HG03442 (cell line): Measurements from ENCODE around the gene SSUH2.
A peak's percentile ranks its signal among the peaks of the same experiment; 100 is the strongest.
"Not testable (repeated sequence)": the region's sequence is repeated elsewhere in the genome, so short reads cannot be mapped to it uniquely, and the experiment has no call there.

Experiments
- ATAC-seq: cut with Tn5 transposase; IDR thresholded peaks from one replicate; pipeline ENCODE4 v1.9.1; 2021; ENCODE audit warnings: mild to moderate bottlenecking, moderate library complexity; ENCODE audit not compliant: unreplicated experiment

The SSUH2 gene

DNA sequence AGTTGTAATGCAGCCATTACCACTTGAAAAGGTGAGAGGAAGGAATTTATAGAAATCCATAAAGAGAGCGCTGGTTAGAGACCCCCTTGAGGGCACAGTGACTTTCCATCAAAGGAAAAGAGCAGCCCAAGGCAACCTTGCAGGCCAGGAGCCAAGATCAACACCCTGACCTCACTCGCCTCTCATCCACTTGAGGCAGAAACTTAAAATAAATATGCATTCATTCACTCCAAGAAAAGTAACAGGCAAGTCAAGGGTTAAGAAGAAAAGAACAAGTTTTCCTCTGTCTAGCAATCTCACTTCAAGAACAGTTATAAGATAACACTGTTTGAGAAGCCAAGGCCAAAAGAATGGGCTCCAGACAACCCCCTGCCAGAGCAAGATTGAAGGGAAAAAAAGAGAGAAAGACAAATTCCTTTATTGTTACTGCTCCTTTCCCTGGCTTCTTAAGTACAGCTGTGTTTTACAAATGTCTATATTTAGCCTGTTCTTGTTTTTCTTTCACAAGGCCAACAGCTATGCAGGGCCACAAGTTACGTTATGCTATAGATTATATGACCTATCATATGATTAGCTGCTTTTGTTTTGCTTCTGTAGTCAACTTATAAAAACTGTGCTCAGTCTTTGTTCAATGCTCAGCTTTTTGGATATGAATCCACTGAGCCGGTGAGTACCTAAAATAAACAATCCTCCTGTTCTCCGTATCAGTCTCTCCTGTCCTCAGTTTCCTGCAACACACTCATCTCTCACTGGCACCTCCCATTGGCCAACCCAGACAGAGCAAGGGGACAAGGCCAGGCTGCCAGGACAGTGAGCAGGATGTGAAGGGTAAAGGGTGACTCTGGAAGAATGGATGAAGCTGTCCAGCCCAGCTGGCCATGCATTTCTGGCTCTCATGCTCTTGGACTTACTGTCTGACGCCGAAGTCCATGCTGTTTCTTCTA lies 15.8 kb upstream of the SSUH2 start:
- no peak for ATAC-seq

DNA sequence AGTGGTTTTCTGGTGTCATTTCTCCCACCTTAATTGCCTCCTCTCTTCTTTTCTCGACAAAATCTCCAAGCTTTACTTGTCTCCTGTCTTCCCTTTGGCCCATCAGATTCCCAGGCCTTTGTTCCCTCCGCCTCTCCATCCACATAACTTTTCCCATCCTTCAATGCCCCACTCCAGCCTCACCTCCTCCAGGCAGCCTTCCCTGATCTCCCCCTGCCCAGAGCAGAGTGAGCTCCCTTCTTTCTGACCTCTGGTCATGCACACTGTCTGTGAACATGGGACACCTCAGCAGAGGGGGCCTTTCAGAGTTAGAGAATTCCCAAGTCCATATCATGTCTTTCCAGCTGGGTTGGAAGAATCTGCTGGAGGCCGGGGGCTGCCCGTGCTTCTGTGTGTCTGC lies 14.6 kb upstream of the SSUH2 start:
- ATAC-seq, result no peak

DNA sequence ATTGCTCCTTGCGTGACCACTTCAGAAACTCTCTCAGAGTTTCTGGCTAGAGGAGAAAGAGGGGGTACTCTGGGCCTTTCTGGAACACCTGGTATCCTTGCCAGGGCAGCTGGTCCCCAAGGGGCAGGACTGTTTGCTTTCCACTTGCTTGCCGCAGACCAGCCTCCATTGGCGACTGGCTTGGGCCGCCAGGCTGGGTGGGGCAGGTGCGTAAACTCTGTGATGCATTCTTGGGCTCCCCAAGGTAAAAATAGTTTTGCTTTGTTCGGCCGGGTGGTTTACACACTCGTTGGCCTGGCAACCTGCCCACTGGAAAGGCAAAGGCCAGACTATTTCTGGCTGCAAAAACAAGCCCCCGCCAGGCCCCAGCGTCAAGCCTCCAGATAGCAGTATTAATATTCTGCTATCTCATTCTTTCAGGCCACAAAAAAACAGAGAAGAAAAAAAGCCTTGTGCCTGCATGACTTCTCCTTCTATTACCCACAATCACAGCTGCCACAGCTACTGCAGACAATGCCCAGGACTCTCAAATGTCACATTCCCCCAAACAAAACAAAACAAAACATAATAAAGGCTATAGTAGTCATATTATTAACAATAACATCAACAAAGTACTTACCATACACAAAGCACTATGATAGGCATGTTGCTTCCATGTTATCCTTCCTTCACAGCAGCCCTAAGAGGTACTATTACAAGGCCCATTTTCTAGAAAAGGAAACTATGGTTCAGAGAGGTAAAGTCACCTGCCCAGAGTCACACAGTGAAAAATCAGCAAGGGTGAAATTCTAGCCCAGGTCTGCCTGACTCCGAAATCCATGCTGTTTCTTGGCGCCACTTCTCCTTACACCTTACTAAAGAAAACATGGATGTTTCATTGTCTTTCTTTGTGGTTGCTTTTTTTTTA lies 14.0 kb upstream of the SSUH2 start:
- peak; percentile 86 for ATAC-seq

DNA sequence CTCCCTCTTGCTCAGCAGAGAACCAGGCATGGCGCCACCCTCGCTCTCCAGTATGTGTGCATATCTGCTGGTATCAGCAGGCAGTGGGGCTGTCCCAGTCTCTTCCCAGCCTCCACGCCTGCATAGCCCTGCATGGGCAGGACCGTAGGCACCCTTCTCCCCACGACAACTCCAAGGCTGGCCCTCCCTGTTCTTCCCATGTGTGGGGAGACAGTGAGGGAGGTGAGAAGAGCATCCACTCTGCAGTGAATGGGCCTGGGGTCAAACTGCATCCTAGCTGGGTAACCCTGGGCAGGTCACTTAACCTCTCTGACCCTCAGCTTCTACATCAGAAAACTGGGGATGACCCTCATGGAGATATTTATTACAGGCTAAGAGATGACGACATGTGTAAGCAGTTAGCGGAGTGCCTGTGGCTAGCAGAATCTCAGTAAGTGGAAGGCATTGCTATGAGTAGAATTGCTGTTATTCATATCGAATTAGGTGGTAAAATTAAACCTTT lies 13.3 kb upstream of the SSUH2 start:
- ATAC-seq, result peak; percentile 33

DNA sequence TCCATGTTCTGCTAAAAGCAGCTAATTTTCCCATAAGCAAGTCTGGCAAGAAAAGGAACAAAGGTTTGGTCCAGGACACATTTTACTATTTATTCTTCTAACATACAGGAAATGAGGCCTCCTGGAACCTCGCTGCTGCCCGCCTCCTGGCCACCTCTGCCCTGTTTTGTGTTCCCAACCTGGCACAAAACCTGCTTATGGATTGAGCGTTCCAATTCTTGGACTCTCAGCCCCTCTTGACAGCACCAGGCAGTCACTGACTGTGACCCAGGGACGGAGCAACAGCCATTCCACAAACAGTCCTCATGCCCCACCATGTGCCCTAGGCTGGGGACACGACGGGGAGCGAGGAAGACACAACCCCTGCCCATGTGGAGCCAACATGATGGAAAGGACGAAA lies 11.6 kb upstream of the SSUH2 start:
- ATAC-seq, result no peak

DNA sequence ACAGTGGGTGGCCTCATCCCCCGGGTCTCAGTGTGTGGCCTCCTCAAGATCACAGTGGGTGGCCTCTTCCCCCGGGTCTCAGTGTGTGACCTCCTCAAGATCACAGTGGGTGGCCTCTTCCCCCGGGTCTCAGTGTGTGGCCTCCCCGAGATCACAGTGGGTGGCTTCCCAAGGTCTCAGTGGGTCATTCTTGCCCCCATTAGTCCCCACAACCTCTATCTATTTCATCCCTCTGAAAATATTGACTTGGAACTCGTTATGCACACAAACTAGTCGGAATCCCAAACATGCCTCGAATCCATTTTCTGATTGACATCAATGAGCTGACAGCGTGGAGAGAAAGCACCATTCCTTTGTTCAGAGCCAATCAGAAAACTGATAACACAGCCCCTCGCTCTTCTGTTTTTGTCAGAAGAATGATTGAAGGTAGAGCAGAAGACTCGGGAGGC lies 10.8 kb upstream of the SSUH2 start:
- no peak for ATAC-seq

DNA sequence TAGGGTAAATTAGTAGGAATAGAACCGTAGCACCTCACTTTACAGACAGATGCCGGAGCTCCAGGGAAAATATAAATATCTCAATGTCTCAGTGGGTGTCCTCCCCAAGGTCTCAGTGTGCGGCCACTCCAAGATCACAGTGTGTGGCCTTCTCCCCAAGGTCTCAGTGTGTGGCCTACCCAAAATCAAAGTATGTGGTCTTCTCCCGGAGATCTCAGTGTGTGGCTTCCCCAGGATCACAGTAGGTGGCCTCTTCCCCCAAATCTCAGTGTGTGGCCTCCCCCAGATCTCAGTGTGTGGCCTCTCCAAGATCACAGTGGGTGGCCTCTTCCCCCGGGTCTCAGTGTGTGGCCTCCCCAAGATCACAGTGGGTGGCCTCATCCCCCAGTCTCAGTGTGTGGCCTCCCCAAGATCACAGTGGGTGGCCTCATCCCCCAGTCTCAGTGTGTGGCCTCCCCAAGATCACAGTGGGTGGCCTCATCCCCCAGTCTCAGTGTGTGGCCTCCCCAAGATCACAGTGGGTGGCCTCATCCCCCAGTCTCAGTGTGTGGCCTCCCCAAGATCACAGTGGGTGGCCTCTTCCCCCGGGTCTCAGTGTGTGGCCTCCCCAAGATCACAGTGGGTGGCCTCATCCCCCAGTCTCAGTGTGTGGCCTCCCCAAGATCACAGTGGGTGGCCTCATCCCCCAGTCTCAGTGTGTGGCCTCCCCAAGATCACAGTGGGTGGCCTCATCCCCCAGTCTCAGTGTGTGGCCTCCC lies 10.2 kb upstream of the SSUH2 start:
- ATAC-seq, result not testable (repeated sequence)

DNA sequence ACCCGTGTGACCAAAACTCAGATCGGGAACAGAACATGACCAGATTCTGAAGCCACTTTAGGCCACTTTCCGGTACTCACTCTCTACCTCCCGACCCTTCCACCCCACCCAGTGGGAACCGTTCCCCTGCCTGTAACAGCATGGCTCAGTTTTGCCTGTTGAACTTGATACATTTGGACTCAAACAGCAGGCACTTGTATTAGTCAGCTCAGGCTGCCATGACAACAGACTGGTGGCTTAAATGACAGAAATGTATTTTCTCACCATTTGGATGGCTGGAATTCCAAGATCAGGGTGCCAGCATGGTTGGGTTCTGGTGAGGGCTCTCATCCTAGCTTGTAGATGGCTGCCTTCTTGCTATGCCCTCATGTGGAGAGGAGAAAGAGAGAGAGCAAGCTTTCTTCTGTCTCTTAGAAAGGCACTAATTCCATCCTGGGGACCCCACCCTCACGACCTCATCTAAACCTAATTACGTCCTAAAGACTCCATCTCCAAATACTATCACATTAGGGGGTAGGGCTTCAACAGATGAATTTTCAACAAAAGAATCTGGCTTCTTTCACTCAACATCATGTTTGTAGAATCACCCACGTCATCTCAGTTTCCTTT lies 9.3 kb upstream of the SSUH2 start:
- no peak for ATAC-seq

DNA sequence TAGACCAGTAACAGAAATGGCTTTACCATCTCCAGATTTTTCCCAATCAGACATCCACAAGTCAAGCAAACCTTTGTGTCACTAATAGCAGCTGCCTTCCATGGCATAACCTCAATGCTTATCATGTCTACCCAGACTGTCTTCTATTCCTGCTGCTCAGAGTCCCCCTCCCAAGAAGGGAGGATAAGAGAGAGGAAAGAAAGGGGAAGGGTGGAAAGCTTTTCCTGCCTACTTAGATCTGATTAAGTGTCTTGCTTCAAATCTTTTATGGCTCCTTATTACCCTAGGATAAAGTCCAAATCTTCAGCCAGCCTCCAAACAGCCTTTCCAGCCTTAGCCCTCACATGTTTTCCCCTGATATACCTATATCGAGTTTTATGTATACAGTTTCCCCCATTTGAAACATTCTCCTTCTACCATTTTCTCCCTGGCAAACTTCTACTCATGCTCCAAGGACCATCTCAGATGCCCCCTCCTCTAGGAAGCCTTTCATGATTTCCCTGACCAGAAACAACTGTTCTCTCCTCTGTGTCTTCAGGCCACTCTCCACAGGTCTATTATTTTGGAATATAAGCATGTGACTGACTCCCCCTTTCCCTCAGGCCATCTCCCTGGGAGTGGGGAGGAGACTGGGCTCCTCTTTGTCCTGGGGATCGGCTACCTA lies 7.9 kb upstream of the SSUH2 start:
- ATAC-seq, result no peak

DNA sequence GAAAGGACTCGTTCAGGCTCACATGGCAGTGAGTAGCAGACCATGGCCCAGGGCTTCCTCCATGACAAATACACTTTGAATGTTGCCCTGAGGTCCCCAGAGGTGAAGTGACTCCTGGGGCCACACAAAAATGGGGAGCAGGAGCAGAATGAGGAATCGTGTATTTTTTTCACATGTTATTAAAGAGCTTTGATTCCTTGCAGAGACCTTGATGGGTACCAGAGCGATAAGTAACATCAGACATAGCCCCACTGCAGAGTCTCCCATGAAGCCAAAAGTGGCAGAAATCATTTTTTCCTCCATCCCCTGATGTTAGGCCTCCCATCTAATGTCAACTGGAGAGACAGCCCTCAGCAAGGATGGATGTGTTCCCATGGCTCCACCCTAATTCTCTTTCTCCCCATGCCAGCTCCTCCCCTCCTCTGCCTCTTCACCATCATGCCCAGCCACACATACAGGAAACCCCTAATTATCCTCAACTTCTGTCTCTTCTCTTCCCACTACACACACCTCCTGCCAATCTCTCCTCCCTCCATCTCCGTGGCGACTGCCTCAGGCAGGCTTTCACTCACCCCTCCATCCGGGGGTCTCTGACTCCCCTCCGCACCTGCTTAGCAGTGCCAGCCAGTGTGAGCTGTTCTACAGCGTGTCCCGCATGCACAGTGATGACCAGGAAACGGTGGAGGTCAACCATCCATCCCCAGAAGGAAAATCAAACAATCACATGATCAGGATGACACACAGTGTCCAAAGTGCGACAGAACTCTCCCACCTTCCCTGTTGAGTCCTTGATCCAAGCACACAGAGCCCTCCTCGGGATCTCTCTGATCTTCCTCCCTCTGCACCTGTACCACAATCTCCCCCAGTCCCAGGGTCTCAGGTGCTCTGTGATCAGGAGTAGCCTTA lies 7.1 kb upstream of the SSUH2 start:
- ATAC-seq, result no peak

DNA sequence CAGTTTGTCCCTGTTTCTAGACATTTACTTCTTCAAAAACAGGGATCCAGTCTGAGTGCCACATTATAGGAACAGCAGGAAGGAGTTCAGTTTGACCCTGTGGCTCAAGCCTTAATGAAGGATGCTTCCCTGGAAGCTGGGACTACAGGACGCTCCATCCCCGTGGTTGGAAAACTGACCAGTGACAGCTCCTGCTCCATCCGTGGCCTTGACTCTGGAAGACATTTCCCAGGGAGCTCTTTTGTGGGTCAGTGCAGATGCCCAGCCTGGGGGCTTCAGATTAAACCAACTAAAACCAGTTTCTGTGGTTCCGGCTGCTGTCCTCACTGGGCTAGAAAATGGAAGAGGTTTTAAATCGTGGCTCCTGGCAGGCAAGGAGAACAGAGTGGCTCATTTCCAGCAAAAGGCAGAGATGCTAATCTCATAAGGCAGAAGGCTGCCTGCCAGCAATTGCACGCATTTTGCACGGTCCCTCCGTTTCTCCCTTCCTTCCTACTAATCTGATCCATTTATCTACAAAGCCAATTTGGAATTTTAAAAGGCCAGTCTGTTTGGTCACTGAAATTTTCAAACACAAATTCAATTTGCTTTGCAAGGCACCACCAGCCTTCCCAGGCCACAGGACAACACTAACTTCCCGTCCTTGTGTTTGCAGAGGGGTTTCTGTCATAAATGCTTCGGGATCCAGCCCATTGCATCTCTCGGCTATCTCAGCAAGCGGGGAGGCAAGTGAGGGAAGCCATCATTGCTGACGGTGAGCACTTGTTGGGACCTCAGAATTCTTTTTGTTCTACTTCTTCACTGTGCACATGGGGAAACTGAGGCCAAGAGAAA lies 6.2 kb upstream of the SSUH2 start:
- ATAC-seq, result no peak

DNA sequence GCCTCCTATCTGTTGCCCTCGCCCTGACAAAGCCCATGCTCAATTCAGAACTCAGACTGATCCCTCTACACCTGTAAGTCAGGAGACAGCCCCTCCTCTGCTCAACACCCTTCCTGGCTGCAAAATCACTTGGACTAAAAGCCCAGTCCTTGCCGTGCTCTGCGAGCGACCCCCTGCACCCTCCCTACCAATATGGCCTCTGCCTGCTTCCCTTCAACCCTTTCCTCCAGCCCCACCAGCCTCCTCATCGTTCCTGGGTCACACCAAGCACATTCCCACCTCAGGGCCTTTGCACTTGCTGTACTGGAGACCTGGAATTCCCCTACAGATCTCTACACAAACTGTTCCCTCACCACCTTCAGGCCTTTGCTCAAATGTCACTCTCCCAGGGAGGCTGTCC lies 5.2 kb upstream of the SSUH2 start:
- ATAC-seq, result no peak

DNA sequence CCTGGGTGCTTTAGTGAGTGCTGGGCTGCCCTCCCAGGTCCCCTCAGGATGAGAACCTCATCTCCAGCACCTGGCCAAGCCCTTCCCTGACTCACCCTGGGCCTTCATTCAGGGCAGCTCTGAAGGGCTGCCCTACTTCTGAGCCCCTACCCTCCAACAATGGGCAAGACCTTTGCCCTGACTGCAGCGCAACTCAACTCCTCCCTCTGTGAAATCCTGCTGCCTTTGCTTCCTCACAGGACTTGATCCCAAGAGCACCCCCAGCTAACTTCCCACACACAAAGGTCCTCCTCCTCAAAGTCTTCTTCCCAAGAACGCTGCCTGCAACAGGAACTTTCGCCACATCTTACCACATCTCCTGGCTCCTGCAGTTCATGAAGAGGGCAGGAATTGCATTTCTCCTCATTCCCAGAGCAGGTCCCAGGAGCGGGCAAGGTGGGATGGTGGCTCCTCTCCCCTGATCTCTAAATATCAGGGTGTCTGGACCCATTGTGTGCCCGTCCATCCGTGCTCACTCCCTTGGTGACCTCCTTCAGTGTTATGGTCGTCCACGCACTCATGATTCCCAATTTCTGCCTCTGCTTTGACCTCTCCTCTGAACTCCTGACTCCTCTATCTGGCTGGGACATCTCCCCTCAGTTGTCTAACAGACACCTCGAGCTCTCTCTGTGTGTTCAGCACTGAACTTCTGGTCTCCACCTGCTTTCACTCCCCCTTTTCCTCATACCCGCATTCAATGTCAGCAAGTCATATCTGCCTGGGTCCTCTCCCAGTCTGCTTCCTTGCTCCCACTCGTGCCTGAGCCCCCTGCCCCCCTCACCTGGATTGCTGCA lies 4.5 kb upstream of the SSUH2 start:
- no peak for ATAC-seq

DNA sequence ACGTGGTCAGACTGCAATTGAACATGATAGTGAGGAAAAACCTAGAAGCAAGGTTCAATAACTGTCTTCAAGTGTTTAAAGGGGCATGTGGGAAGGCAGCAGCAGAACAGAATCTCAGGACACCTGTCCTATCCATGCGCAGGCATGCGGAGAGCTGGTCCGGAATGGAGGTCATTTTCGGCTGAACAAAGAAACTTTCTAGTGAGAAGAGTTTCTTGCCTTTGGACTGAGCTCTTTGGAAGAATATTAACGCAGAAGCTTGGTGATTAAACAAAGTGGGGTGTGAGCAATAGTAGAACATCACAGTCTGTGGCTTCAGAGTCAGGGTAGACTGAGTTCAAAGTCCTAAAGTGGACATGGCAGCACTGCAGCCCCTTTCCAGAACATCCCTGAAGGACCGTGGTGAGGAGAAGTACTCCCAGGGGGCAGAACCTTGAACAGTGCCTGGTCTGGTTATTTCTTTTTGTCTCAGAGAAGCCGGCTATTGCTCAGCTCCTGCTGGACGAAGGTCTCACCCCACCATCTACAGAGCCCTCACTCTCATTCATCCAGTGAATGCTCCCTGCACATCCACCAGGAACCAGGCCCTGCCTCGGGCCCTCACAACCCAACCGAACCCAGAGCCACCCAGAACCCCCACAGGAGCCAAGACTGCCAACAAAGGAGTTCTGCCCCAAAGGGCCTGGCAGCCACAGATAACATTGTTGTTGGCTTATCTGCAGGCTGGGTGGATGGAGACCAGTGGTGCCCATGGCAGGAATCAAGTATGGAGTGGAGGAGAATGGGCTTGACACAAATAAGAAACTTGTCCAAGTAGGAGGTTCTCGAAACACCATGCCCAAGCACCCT lies 2.8 kb upstream of the SSUH2 start:
- no peak for ATAC-seq

DNA sequence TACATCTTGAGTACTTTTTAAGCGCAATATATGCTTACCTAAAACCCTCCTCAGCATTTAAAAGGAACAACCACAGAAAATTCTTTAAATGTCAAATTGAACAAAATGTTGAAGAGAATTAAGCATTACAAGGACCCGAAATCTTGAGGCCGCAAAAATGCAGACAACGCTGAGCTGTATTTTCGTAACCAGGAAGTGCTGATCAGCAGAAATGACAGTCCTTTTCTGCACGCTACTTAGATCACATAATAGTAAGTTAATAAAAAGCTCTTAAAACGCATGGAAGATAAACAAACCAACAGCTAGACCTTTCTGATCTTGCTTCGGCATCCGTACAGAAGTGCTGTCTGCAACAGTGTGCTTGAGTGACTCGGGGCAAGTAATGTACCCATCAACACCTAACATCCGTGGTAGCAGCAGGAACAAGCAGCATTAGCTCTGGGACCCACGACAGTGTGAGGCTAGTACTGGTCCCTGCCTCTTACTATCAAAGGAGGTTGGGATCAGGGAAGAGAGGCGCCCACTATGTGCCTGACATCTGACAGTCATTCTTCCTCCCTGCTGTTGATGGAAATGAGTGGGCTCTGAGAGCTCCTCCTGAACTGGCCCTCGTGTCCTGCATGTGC lies 1.8 kb upstream of the SSUH2 start:
- ATAC-seq, result no peak

DNA sequence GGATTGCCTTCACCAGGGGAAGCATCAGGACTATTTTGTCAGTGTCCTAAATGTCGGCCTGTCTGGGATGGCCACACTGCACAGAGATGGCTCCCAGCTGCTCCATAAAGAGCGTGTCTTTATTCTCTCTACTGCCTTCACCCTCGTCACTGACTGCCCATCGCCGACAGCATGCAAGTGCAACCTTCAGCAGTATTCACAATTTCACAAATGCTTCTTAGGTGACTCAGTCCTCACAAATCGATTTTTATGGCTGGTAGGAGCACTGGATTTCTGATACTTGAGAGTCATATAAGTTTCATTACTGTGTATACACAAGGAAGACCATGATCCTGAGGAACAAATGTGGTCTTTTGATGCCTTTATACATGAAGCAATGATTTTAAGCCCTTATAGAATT lies 1.1 kb upstream of the SSUH2 start:
- ATAC-seq, result no peak
